Measurements from ENCODE around the gene VPS37B.
A peak's percentile ranks its signal among the peaks of the same experiment; 100 is the strongest.

Gene VPS37B

GRCh38 chr12:122886851-122887818 is 8.8 kb downstream of the VPS37B start (continued):
- no peak for TF ChIP-seq ZNF529 (tag by site-specific recombination; IDR thresholded peaks at IDR 0.05; ENCODE audit: insufficient replicate concordance)
- TF ChIP-seq TSHZ1 (tag by site-specific recombination; IDR thresholded peaks at IDR 0.05; ENCODE audit: borderline replicate concordance) = 0 out of 2 replicates have a peak, but pooled peaks have one; percentile 12
- TF ChIP-seq ZBTB49 (tag by site-specific recombination; IDR thresholded peaks at IDR 0.05; ENCODE audit: low read depth) = no peak
- TF ChIP-seq ZBTB11 (tag by site-specific recombination; conservative IDR thresholded peaks at IDR 0.05; ENCODE audit: low read depth) = no peak
- no peak for TF ChIP-seq ZNF792 (tag by site-specific recombination; IDR thresholded peaks at IDR 0.05)
- no peak for TF ChIP-seq ZNF433 (tag by site-specific recombination; IDR thresholded peaks at IDR 0.05; ENCODE audit: low read depth)
- no peak for TF ChIP-seq ZNF416 (tag by site-specific recombination; IDR thresholded peaks at IDR 0.05)
- TF ChIP-seq ZNF174 (tag by site-specific recombination; IDR thresholded peaks at IDR 0.05) = no peak
- TF ChIP-seq ZNF530 (tag by site-specific recombination; IDR thresholded peaks at IDR 0.05; ENCODE audit: low read depth) = no peak
- peak; percentile 96 for TF ChIP-seq KLF17 (tag by site-specific recombination; IDR thresholded peaks at IDR 0.05)
- TF ChIP-seq AEBP2 (tag by site-specific recombination; IDR thresholded peaks at IDR 0.05; ENCODE audit: borderline replicate concordance) = no peak
- TF ChIP-seq ZSCAN18 (tag by site-specific recombination; IDR thresholded peaks at IDR 0.05) = no peak
- no peak for TF ChIP-seq MZF1 (tag by site-specific recombination; IDR thresholded peaks at IDR 0.05; ENCODE audit: borderline replicate concordance)
- TF ChIP-seq ZNF621 (tag by site-specific recombination; IDR thresholded peaks at IDR 0.05) = no peak
- no peak for TF ChIP-seq ZNF654 (tag by site-specific recombination; IDR thresholded peaks at IDR 0.05; ENCODE audit: low read depth)
- no peak for TF ChIP-seq ZNF211 (tag by site-specific recombination; IDR thresholded peaks at IDR 0.05; ENCODE audit: low read depth)
- no peak for TF ChIP-seq ZBTB26 (tag by site-specific recombination; optimal IDR thresholded peaks at IDR 0.05)
- TF ChIP-seq PRDM4 (tag by site-specific recombination; IDR thresholded peaks at IDR 0.05) = no peak
- TF ChIP-seq ZNF266 (tag by site-specific recombination; IDR thresholded peaks at IDR 0.05; ENCODE audit: low read depth) = no peak

Data from HEK293 (cell line).